COLO829 (cell line): Measurements from ENCODE around the gene KANK3.
"Not testable (repeated sequence)": the region's sequence is repeated elsewhere in the genome, so short reads cannot be mapped to it uniquely, and the experiment has no call there.

ENCODE experiments used
- DNase-seq: peaks from one replicate; pipeline ENCODE4 v3.0.0; 2012; ENCODE audit warnings: low spot score

Gene KANK3

DNA sequence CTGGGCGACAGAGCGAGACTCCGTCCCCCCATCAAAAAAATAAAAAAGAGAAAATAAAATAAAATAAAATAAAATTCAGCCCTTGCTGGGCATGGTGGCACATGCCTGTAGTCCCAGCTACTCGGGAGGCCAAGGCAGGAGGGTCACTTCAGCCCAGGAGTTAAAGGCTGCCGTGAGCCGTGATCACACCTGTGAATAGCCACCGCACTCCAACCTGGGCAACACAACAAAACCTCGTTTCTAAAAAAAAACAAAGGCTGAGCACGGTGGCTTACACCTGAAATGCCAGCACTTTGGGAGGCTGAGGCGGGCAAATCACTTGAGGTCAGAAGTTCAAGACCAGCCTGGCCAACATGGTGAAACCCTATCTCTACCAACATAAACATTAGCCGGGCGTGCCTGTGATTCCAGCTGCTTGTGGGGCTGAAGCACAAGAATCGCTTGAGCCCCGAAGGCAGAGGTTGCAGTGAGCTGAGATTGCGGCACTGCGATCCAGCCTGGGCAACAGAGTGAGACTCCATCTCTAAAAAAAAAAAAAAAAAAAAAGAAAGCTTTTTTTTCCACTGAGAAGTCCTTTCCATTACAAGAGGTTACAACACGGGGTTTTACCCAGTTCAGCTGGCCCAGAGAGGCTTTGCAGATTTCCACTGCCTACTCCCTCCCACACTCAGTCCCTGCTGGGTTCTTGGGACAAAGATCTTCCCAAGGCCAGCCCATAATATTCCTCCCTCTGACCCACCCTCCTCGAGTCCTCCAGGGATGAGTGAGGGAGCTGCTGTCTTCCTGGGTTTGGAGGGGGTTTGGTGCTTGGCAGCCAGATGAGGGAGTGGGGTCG is 27.3 kb upstream of the KANK3 start:
- DNase-seq = no peak

DNA sequence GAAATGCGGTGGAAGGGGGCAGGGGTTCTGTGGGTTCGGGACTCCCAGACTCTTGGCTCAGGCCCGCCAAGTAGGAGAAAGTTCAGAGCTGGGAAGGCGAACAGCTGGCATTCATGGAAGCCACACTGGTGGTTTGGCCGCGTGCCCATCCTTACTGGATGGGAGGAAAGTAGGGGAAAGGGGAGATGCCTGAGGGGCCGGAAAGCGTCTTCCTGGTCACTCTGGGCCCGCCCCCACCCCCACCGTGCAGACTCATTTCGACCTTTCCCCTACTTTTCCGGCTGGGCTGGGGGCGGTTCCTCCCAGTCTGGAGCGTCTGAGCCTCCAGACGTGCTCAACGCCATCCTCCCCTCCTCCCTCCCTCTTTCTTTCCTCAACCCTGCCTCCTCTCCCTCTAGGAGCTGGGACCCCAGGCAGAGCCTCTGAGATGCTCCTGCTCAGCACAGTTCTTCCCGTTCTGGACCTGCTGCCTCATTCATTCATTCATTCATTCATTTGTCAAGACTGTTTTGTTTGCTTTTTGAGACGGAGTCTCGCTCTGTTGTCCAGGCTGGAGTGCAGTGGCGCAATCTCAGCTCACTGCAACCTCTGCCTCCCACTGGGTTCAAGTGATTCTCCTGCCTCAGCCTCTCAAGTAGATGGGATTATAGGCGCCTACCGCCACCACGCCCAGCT is 24.4 kb upstream of the KANK3 start:
- peak; percentile 96 for DNase-seq

DNA sequence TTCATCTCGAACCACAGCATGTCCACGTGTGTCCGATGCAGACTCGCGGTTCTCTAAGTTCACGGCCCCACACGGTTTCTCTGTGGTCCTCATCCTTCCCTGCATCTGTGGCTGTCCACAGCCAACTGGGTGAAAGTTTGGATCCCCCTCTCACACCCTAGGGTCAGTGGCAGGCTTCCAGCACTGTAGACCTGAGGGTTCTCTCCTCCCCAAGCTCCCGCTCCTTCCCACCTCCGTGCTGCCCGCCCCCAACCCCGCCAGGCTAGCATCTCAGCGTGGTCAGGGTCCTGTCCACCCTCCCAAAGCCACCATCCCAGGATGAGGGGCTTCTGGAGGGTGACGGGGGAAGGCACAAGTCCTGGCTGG is 23.9 kb upstream of the KANK3 start:
- no peak for DNase-seq

DNA sequence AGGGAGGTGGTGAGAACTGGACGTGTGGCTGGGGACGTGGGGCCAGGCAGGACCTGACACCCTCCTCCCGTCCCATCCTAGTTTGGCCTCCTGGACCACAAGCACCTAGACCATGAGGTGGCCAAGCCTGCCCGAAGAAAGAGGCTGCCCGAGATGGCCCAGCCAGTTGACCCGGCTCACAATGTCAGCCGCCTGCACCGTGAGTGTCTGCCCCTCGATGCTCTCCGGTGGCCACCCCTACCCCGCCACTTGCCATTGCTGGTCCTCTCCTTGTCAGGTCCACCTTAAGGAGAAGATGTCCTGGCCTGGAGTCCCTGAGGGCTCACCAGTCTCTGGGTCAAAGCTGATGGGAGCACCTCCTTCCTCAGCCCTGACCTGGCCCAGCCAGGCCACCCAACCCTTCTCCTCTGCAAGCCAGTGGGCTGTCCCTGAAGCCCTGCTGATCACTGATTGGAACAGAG is 23.1 kb upstream of the KANK3 start:
- no peak for DNase-seq

DNA sequence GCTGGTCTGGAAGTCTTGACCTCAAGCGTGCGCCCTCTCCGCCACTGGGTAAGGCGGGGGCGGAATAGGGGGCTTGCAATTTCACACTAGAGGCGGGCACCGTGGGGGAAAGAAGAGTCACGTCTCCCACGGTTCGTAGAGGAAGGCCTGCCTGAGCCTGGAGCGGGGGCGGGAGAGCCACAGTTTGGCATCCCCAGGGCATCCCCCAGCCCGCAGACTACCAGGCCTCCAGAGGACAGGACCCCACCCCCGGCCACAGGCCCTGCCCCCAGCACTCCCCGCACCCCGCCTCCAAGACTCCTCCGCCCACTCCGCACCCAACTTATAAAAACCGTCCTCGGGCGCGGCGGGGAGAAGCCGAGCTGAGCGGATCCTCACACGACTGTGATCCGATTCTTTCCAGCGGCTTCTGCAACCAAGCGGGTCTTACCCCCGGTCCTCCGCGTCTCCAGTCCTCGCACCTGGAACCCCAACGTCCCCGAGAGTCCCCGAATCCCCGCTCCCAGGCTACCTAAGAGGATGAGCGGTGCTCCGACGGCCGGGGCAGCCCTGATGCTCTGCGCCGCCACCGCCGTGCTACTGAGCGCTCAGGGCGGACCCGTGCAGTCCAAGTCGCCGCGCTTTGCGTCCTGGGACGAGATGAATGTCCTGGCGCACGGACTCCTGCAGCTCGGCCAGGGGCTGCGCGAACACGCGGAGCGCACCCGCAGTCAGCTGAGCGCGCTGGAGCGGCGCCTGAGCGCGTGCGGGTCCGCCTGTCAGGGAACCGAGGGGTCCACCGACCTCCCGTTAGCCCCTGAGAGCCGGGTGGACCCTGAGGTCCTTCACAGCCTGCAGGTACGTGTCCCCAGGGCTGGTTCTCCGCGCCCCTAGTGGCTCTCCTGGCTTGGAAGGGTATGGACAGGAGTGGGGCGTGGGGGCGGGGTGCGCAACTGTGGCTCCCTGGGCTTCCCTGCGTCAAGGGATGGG is 21.0 kb upstream of the KANK3 start, which contains the start of gene ANGPTL4:
TSS of gene ANGPTL4 (plus strand) at position 353 of the 969 bp plus-strand sequence. CDS start at position 520, 167 bp downstream.
- no peak for DNase-seq

DNA sequence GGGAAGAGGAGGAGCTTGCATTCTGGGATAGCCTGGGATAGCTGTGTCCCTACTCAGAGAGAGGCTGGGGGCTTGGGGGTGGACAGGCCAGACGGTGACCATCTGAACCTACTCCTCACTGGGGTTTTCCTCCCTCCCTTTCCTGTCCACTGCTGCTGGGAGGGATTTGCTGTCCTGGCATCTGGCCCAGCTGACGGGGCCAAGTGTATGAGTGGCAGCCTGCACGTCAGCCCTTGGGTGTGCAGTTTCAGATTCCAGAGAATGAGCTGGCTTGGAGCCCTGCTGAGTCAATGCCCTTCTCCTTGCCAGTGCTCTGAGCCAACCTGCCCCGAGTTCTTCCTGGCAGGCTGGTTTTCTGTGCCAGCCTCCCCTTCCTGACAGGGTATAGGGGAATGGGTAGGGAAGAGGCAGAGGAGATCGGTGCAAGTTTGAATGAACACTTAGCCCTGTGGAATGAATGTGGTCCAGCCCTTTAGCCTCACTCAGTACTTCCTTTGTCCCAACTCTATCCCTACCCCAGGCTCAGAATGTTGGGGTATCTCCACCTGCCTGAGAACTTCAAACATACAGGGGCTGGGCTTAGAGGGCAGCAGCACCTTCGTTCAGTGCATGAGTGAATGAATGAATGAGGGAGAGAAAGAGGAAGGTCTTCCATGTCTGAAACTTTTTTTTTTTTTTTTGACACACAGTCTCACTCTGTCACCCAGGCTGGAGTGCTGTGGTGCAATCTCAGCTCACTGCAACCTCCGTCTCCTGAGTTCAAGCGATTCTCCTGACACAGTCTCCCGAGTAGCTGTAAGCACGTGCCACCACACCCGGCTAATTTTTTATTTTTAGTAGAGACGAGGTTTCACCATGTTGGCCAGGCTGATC is 19.1 kb upstream of the KANK3 start:
- peak; percentile 90 for DNase-seq

DNA sequence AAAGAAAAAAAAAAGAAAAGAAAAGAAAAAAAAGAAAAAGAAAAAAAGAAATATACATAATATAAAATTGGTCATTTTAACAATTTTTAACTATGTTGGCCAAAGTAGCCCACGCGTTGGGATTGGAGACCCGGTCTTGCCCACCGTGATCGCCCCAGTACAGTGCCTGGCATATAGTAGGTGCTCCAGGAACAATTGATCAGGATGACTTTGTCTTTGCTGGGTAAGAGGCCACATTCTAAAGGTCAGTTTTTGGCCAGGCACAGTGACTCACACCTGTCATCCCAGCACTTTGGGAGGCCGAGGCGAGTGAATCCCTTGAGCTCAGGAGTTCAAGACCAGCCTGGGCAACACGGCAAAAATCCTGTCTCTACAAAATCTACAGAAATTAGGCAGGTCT is 17.1 kb upstream of the KANK3 start:
- no peak for DNase-seq

DNA sequence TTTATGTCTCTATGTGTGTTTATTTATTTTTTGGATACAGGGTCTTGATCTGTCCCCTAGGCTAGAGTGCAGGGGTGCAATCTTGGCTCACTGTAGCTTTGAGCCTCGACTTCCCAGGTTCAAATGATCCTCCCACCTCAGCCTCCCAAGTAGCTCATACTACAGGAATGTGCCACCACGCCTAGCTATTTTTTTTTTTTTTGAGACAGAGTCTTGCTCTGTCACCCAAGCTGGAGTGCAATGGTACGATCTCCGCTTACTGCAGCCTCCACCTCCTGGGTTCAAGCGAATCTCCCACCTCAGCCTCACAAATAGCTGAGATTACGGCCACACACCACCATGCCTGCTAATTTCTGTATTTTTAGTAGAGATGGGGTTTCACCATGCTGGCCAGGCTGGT is 15.9 kb upstream of the KANK3 start:
- no peak for DNase-seq

DNA sequence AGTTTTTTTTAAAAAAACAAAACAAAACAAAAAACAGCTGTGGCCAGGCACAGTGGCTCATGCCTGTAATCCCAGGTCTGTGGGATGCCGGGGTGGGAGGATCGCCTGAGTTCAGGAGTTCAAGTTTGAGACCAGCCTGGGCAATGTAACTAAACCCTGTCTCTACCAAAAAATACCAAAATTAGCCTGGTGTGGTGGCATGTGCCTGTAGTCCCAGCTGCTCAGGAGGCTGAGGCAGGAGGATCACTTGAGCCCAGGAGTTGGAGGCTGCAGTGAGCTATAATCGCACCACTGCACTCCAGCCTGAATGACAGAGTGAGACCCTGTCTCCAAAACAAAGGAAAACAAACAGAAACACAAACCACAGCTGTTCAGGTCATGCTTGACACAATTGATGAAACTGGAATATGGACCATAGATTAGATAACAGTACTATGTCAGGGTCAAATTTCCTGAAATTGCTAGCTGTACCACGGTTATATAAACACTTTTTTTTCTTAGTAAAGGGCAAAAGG is 14.0 kb upstream of the KANK3 start:
- DNase-seq = no peak

DNA sequence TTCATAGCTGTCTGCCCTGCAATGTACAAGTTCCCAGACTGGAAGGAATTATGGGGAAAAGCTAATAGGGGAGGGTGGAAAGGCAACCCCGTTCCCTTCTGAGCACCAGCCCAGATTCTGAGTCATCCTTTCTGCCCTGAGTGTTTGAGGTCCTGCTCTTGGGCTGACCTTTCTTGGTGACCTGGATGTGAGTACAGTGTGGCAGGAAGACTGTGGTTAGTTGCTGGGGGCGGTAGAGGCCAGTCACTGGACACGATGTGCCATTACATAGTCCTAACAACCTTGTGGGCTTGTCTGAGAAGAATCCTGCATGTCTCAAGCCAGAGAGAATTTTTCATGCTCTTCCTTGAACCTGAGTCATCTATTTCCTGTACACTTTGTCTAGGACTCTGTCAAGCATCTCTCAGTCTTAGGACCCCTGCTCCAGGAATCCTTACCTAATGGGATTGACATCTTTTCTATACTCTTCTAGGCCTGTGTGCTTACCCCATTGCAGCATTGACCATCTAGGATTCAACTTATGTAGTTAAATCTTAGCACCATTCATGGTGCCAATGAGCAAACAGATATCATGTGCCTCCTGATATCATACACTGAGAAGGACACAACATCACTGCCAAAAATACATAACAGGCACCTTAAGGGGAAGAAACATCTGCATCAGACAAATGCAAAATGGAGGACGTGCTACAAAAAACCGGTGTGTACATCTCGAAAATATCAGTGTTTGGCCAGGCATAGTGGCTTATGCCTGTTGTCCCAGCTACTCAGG is 12.8 kb upstream of the KANK3 start:
- DNase-seq = peak; percentile 45

DNA sequence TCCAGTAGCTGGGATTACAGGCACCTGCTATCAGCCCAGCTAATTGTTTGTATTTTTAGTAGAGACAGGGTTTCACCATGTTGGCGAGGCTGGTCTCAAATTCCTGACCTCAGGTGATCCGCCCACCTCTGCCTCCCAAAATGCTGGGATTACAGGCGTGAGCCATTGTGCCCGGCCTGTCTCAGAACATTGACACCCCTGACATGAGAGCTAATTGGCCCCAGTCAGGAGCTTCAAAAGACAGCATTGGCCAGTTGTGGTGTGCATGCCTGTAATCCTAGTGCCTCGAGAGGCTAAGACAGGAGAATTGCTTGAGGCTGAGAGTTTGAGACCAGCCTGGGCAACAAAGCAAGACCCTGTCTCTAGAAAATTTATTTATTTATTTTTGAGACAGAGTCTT is 9.8 kb upstream of the KANK3 start:
- not testable (repeated sequence) for DNase-seq

DNA sequence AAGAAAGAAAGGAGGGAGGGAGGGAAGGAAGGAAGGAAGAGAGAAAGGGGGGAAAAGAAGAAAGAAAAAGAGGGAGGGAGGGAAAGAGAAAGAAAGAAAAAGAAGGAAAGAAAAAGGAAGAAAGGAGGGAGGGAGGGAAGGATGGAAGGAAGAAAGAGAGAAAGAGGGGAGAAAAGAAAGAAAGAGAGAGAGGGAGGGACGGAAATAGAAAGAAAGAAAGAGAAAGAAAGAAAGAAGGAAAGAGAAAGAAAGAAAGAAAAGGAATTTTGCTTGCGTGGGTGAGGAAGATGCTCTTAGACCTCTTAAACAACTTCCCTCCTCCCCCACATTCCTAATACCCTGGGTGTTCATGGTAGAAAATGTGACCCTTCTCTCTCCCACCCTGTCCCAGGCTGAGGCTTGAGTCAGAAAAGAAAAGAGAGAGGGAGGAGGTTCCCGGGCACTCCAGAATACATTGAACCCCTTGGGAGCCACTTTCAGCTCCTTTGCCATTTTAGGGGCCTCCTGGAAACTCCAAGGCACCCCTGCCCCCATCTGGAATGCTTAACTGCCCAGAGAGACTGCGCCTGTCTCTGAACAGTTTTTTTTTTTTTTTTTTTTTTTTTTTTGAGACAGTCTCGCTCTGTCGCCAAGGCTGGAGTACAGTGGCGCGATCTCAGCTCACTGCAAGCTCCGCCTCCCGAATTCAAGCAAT is 9.2 kb upstream of the KANK3 start:
- DNase-seq = no peak

DNA sequence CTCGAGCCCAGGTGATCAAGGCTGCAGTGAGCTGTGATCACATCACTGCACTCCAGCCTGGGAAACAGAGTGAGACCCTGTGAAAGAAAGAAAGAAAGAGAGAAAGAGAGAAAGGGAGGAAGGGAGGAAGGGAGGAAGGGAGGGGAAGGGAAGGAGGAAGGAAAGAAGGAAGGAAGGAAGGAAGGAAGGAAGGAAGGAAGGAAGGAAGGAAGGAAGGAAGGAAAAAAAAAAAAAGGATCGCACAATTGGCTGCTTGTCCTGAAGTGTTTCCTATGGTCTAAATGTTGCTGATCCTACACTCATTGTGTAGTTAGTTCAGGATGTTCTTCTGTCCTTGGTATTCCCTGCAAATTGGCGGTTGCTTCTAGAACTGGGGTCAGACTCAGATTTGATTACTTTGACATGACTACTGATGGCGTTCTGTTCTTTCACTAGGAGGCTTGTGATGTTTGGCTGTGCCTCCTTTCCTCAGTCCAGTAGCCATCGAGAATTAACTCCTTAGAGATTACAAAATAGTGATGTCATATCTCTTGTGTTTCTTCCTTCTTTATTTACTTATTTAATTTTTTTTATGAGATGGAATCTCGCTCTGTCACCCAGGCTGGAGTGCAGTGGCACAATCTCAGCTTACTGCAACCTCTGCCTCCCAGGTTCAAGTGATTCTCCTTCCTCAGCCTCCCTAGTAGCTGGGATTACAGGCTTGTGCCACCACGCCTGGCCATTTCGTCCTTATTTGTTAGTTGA is 6.7 kb upstream of the KANK3 start:
- DNase-seq = not testable (repeated sequence)

DNA sequence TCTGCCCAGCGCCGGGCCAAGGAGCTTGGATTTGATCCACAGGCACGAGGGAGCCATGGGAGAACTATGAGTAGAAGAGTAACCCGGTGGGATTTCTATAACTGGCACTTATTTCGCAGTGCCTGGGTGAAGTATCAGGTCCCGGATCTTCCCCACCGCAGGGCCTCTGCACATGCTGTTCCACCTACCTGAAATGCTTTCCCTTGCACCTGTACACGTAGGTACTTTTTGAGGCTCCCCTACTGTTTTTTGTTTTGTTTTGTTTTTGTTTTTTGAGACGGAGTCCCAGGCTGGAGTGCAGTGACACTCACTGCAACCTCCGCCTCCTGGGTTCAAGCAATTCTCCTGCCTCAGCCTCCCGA is 402 bp upstream of the KANK3 start:
- no peak for DNase-seq

DNA sequence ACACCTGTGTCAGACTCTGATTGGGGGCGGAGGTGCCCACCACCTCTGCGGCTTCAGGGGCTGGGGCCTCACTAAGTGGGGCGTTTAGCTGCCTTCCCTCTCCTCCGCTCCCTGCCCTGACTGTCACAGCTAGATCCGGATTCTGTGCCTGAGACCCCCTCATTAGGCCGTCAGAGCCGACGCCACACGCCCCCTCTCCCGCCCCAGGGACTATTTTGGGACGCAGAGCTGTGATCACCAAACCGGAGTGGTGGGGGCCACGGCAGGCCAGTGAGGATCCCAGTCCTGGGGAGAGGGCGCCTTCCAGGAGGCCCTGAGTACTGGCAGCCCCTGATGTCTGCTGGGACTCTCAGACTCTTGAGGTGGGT is 762 bp downstream of the KANK3 start:
- DNase-seq = no peak

DNA sequence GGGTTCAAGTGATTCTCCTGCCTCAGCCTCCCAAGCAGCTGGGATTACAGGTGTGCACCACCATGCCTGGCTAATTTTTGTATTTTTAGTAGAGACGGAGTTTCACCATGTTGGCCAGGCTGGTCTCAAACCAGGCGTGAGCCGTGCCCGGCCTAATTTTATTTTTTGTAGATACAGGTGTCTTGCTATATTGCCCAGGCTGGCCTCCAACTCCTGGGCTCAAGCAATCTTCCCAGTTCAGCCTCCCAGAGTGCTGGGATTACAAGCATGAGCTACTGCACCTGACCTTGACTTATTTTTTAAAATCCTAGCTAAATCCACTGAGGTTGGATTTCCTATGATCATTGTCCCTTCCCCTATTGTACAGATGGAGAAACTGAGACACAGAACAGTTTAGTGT is 1.6 kb downstream of the KANK3 start:
- not testable (repeated sequence) for DNase-seq

DNA sequence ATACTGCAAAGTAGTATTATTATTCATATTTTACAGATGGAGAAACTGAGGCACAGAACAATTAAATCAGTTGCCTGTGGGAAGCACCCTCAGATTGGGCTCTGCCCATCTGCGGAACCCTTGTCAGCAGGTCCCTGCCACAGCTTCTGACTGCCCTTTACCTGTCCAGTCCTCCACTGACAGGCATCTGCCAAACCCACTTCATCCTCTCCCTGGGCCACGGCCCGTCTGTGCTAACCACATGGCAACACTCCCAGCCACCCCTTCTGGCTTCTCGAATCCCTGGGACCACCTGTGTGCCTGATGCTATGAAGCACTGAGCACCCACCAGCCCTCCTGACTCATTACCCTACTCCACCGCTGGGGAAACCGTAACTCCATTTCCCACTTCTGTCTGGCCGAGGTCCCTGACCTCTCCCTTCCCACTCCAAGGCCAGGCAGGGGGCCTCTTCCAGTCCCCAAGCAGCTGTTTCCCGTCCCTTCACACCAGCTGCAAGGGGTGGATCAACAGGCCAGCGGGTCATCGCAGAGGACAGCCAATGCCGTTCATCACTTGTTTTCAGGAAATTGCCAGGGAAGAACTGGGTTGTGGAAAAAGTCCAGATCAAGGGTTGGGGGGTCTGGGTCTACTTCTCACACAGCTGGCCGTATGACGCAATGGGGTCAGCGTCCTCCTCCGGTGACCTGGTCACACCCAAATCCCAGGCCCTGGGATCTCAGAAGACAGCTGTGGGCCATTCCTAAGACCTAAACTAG is 2.5 kb downstream of the KANK3 start:
- no peak for DNase-seq

DNA sequence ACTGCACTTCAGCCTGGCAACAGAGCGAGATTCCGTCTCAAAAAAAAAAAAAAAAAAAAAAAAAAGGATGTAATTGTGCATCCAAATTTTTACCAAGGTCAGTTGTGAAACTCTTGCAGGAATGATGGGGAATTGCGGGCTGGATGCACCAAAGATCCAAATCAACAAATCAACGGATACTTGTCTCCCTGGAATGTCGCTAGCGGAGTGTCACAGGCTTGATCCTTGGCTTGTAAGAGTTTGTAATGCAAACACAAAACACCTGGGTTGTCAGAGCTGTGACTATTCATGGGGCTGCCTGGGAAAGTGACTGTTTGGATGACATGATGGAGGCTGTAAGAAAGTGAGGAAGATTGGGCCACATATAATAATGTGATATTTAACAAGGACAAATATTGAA is 4.2 kb downstream of the KANK3 start:
- DNase-seq = no peak
